GM21367 (cell line): ENCODE data around the gene GPR161.
"Not testable (repeated sequence)": the region's sequence is repeated elsewhere in the genome, so short reads cannot be mapped to it uniquely, and the experiment has no call there.

Experiments used
- ATAC-seq: cut with Tn5 transposase; IDR thresholded peaks from one replicate; pipeline ENCODE4 v1.9.1; 2021; ENCODE audit not compliant: unreplicated experiment

The GPR161 gene, protein sequence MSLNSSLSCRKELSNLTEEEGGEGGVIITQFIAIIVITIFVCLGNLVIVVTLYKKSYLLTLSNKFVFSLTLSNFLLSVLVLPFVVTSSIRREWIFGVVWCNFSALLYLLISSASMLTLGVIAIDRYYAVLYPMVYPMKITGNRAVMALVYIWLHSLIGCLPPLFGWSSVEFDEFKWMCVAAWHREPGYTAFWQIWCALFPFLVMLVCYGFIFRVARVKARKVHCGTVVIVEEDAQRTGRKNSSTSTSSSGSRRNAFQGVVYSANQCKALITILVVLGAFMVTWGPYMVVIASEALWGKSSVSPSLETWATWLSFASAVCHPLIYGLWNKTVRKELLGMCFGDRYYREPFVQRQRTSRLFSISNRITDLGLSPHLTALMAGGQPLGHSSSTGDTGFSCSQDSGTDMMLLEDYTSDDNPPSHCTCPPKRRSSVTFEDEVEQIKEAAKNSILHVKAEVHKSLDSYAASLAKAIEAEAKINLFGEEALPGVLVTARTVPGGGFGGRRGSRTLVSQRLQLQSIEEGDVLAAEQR

DNA sequence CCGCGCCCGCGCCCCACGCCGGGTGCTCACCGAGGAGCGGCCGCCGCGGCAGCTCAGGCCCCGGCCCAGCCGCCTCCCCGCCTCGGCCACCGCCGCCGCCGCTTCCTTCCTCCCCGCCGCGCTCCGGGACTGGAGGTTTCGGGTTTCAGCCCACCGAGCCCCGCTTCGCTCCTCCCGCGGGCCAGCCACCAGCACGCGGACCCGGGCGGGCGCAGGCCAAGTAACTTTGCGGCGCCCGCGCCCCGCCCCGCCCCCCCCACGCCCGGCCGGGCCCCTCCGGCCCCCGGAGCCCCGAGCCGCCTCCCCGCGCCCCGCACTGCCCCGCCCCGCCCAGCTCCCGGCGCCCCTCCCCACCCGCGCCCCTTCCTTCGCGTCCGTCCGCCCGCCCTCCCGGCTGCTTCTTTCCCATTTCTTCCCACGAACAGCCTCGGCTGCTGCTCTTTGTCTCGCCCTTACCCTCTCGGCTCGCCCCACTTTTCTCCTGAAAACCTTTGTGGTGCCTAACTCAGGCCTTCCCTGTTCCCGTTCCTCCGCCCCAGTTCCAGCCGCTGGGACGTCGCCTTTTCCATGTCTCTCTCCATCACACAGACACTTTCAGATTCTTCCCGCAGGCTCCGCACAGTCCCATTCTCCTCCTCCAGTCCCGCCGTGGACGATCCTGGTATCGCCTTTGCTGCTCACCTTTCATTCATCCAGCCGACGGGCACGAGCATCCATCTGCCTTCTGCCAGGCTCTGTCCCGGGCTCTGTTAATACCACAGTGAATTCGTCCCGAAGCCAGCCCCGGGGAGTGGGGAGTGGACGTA, at the start of gene GPR161:
TSS of gene GPR161 (minus strand) at position 222 of the 806 bp plus-strand sequence. CDS start 32,080 bp downstream, outside the sequence.
- no peak for ATAC-seq

DNA sequence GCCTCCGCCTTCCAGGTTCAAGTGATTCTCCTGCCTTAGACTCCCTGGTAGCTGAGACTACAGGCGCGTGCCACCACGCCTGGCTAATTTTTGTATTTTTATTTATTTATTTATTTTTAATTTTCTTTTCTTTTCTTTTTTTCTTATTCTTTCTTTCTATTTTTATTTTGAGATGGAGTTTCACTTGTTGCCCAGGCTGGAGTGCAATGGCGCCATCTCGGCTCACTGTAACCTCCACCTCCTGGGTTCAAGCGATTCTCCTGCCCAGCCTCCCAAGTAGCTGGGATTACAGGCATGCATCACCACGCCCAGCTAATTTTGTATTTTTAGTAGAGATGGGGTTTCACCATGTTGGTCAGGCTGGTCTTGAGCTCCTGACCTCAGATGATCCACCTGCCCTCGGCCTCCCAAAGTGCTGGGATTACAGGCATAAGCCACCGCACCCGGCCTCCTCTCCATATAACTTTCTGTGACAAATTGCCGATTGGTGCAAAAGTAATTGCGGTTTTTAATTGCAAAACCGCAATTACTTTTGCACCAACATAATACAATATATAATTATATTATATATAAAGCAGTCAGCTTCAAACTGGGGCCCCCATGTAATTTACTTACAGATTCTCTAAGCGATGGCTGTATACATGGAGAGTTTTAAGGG, 44.5 kb upstream of the GPR161 start:
- ATAC-seq = not testable (repeated sequence)

DNA sequence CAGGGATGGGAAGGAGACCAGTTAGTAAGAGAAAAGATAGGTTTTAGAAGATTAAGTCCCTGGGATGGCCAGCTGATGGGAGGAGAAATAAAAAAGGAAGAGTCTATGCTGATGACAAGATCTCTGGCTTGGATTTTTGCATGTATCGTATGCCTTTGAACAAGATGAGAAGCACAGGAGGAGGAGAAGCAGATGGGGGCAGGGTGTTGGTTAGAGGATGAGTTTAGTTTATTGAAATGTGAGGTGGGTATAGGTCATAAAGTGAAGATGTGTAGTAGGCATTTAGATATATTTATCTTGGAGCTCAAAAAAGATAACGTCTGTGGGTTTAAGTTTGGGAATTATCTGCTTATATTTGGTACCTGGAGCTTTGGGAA, 43.4 kb upstream of the GPR161 start:
- ATAC-seq = no peak

DNA sequence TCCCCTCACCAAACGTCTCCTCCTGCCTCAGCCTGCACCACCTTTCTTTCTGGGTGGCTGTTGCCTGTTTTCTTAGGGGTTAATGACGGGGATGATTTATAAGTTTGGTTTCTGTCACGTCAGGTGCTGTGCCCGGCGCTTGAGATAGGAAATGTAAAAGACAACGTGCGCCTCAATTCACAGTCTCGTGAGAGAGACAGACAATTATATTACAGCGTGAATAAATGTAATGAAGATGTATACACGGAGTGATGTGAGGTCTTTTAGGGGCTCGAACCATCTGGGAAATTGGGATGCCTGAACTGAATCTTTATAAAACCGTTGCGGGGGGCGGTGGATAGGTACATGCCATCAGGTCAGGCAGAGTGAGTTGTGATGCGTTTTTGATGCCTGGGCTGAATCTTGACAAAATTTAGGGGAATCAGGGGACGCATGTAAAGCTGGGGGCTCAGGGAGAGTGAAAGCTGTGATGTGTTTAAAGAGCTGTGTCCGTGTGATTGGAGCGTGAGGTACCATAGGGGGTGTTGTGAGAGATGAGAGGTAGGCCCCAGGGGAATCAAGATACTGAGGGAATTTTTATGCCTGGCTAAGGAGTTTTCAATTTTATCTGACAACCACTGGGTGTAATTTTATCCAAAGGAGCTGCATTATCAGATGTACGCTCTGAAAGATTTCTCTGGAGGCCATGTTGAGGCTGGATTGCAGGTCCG, 42.9 kb upstream of the GPR161 start:
- no peak for ATAC-seq

DNA sequence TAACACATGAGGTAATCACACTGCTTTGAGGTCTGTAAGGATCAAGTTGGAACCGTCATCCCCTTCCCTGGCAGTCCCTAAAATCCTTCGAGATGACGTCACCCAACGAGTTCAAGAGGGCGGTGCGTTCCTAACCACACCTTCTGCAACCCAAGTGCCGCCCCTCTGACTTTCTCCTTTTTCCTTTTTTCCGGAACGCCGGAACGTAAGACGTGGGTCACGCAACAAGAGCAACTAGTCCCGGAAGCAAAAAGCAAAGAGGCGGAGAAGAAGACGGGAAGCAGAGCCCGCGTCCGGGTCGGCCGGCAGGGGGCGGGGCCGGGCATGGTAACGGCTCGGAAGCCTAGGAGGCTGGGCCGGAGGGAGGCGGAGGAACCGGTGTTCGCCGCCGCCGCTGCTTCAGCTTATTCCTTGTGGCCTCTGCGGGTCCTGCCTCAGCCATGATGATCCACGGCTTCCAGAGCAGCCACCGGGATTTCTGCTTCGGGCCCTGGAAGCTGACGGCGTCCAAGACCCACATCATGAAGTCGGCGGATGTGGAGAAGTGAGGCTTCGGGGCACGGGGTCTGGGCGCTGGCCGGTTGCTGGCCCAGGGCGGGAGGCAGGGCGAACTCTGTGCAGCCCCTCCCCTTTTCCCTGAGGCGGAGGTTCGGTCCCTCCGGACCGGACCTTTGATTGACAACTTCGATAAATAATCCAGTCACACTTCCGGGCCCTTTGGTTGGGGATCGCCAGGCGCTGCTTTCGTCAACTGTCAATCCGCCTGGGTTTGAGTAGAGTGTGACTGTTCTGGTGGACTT, 42.1 kb upstream of the GPR161 start, which contains the start of gene TIPRL:
TSS of gene TIPRL (plus strand) at position 325 of the 800 bp plus-strand sequence. CDS start at position 441, 116 bp downstream.
- ATAC-seq = peak; percentile 88

DNA sequence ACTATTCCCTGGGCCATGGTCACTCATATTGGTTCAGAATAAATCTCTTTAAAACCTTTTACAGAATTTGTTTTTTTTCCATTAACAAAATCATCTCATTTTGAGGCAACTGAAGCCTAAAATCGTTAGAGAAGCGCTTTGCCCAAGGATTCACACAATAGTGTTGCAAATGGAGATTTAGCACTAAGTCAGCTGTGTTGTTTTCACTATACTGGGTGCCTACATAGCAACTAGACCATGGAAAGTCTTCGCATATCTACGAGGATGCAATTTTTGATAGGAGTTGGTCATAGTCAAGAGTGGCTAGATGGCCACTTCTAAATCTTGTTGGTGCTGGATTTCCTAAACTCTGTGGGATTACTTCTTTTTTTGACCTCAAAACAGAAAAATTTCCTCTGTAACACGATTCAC, 41.5 kb upstream of the GPR161 start:
- no peak for ATAC-seq

DNA sequence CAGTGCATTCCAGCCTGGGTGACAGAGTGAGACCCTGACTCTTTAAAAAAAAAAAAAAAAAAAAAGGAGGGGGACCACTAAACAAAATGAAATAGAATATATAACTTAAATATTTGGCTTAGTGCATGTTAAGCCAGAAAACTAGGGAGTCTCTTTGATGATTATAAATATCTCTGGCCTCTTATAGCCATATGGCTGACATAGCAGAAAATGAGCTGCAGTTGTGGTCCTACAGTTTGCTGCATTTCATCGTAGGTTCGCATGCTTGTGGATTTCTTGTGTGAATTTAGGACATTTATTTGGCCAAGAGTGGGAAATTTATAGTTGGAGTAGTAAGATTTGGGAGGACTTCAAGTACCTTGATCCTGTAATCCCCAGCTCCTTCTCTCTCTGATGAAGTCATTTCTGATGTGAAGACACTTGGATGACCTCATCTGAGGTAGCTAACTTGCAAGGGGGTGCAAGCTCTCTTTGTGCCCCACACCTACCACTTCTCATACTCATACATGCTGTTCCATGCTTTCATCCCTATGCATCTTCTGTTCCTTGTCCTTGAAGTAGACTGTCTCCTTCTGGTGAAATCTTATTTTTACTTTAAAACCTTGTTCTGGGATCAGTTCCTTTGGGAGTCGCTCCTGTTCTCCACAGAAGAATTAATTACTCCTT, 35.7 kb upstream of the GPR161 start:
- no peak for ATAC-seq

DNA sequence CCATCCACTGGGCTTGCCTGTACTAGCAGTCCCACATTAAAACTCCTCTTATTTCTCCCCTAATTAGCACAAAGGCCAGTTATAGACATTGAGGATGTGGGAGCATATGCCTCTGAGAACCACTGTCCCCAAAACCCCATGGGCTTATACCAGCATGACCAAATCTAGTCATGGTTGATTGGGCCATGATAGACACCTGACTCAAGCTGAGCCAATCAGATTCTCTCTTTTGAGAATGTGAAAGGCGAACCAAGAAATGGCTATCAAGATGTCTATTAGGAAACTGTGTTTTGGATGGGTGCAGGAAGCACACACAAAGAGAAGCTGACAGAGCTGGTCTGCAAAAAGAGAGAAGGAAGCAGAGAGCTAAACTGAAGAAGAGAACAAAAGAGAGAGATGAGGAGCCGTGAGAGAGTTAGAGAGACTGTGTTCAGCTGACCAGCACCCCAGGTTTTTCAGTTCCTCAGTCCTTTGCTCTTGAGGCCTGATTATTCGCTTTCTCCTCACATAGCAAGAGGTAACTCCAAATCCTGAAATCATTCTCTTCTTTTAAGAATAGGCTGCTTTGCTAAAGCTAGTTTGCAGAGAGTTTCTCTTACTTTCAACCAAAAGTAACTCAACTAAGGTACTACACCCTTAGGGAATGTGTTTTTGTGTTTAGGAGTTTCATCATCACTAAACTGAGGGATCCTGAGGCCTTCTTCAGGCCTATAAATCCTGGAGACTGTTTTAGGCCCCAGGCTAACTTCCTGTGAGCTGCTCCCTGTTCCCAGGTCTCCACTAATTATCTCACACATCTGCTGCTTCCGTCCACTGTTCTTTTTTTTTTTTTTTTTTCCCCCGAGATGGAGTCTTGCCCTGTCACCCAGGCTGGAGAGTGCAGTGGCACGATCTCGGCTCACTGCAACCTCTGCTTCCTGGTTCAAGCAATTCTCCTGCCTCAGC, 34.1 kb upstream of the GPR161 start:
- ATAC-seq = peak; percentile 63

DNA sequence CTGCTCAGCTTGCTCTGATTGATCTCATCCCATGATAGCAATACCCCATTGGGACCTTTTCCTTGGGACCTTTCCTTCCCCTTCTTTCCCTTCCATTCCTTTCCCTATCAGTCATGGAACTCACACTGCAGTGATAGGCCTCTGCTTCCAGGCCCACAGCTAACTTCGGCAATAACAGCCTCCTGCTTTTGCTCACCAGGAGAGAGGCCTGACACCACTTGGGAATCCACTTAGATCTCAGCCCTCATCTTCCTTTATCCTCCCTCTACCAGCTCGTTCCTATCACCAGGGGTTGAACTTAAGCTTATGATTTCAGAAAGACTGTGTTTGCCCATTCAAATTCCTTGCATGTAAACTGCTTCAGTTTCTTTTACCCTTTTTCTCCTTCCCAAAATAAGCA, 31.1 kb upstream of the GPR161 start:
- no peak for ATAC-seq

DNA sequence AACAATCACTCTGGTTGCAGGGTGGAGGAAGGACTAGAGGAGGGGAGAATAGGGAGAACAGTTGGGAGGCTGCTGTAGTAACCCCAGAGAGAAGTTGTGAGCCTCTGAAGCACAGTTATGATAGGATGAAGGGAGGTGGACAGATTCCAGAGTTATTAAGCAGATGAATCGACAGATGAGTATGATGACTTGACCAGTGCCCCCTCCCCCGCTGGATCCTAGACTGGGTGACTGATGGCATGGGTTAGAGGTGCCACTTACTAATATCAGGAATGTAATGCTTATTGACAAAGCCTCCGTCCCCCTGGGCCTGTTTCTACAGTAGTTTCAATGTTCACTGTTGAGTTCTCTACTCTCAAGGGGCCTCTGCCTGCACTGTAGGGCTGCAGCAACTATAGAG, 28.0 kb upstream of the GPR161 start:
- no peak for ATAC-seq

DNA sequence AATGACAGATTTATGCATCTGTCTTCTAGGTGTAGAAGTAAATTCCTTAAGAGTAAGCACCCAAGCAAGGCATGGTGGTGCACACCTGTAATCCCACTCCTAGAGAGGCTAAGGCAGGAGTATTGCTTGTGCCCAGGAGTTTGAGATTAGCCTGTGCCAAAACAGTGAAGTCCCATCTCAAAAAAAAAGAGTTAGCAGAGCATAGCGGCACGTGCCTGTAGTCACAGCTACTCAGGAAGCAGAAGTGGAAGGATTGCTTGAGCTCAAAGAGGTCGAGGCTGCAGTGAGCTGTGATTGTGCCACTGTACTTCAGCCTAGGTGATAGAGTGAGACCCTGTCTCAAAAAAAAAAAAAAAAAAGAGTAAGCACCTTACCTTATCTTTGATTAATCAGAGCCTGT, 26.9 kb upstream of the GPR161 start:
- no peak for ATAC-seq

DNA sequence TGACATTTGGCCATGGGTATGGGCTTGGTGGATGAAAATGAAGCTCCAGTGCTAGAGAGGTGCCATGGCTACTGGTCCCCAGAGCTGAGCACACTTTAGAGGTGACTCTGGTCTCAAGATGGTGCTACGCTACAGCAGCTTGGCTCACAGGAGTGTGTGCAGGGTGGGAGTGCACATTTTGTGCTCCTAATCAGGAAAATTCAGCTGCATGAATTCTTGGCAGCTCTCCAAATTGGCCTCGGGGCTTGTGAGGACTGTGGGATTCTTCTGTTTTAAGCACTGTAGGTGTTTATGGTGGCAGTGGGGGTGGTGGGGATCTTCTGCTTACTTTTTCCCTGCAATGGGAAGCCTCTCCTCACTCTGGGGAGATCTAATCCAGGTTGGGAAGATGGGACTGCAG, 24.7 kb upstream of the GPR161 start:
- ATAC-seq = no peak

DNA sequence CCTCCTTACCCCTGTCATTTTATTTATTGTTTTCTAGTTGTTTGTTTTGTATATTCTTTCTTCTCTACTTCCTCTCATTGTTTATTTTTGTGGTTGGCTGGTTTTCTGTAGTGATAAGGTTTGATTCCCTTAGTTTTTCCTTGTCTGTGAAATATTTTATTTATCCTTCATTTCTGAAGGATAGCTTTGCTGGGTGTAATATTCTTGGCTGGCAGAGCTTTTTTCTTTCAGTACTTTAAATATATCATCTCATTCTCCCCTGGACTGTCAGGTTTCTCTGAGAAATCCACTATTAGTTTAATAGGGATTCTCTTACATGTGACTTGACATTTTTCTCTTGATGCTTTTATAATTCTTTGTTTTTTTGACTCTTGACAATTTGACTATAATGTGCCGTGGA, 23.2 kb upstream of the GPR161 start:
- ATAC-seq = no peak

DNA sequence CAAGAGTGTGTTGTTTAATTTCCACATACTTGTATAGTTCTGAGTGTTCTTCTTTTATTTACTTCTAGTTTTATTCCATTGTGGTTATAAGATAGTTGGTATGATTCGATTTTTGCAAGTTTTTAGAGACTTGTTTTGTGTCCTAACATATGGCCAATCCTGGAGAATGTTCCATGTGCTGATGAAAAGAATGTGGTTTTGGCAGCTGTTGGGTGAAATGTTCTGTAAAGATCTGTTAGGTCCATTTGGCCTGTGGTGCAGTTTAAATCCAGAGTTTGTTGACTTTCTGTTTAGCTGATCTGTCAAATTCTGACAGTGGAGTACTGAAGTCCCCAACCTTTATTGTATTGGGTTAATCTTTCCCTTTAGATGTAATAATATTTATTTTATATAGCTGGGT, 22.5 kb upstream of the GPR161 start:
- no peak for ATAC-seq

DNA sequence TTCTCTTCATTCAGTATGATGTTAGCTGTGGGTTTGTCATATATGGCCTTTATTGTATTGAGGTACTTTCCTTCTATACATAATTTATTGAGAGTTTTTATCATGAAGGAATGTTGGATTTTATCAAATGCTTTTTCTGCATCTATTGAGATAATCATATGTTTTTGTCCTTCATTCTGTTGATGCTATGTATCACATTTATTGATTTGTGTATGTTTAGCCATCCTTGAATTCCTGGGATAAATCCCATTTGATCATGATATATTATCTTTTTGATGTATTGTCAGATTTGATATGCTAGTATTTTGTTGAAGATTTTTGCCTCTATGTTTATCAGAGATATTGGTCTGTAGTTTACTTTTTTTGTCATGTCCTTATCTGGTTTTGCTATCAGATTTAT, 20.9 kb upstream of the GPR161 start:
- ATAC-seq = no peak

DNA sequence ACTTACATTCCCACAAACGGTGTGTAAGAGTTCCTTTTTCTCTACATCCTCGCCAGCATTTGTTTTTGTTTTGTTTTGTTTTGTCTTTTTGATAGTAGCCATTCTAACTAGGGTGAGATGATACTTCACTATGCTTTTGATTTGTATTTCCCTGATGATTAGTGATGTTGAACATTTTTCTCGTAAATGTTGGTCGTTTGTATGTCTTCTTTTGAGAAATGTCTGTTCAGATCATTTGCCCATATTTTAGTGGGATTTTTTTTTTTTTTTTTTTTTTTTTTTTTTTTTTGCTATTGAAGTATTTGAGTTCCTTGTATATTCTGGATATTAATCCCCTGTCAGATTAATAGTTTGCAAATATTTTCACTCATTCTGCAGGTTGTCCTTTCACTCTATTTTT, 19.2 kb upstream of the GPR161 start:
- ATAC-seq = no peak

DNA sequence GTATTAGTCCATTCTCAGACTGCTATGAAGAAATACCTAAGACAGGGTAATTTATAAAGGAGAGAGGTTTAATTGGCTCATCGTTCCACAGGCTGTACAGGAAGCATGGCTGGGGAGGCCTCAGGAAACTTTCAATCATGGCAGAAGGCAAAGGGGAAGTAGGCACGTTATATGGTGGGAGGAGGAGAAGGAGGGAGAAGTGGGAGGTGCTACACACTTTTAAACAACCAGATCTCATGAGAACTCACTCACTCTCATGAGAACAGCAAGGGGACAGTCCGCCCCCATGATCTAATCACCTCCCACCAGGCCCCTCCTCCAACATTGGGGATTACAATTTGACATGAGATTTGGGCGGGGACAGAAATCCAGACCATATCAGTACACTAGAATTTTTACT, 18.0 kb upstream of the GPR161 start:
- ATAC-seq = not testable (repeated sequence)

DNA sequence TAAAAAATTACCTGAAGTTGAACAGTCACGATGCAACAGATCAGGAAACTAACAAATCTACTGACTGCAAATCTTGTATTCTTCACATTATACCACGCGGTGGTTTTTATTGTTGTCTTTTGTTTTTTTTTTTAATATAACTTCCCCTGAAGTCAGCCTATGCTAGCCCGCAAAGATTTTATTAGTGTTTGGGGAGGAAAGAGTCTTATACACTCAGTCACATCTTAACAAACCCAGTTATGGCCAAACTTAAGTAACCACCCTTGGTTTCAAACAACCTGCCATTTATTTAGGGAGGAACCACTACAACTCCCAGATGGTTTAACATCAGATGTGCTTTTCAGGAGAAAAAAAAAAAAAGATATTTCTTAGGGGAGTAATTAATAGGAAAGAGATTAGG, 15.2 kb upstream of the GPR161 start:
- no peak for ATAC-seq
